ENCODE results near the gene NINL. TPM values are rescaled to one million over a fixed set of nuclear protein-coding genes. Genes with fewer than 3 reads are reported as not detected.

NINL gene
- total RNA-seq, 4 donors from 2014 or later = 0.24 to 6.1 (median 0.88) TPM

DNA sequence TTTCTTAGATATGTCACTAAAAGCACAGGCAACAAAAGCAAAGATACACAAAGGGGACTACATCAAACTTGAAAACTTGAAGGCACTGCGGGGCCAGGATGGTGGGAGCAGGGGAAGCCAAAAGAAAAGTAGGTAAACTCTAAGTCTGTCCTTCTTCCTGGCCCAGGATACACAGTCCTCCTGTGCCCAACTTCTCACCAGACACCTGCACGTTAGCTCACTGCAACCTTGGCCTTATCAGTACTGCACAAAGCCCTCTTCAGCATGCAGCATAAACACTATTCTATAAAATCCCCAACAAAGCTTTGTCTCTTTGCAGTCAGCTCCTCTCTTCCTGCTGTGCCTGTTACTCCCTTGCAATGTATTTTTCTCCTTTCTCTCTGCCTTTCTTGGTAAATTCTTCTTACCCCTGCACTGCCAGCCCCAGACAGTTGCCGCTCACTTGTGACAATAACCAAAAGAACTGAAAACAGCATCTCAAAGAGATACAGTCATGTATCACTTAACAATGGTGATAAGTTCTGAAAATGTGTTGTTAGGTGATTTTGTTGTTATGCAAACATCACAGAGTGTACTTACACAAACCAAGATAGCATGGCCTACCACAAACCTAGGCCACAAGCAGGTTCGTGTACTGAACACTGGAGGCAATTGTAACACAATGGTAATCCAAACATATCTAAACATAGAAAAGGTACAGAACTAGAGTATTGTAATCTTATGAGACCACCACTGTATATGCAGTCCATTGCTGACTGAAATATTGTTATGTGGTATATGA is 51.2 kb downstream of the NINL start:
- Histone ChIP-seq H3K36me3 (no peaks in the 10 kb centered on the region), H3K27ac (no peak overlapping the region), H3K4me3 (no peak overlapping the region), H3K4me1 (peaks cover 0 to 1% of the 10 kb centered on the region in 2 donors), H3K27me3 (no peaks in the 10 kb centered on the region), H3K9me3 (no peaks in the 10 kb centered on the region)
- intact Hi-C loops (cut with DNase I; ENCODE audit: low total_unique reads) = no loop called here
- TF ChIP-seq CTCF (IDR thresholded peaks at IDR 0.05 in 4 of 5, conservative IDR thresholded peaks at IDR 0.05 in 1 of 5) = no peak
- TF ChIP-seq POLR2A (IDR thresholded peaks at IDR 0.05) = no peak
- ATAC-seq (no peak), DNase-seq (no peak)
- in situ Hi-C loops (cut with MboI; ENCODE audit: low sequenced_read_pairs in 4 of 4) = no loop called here

DNA sequence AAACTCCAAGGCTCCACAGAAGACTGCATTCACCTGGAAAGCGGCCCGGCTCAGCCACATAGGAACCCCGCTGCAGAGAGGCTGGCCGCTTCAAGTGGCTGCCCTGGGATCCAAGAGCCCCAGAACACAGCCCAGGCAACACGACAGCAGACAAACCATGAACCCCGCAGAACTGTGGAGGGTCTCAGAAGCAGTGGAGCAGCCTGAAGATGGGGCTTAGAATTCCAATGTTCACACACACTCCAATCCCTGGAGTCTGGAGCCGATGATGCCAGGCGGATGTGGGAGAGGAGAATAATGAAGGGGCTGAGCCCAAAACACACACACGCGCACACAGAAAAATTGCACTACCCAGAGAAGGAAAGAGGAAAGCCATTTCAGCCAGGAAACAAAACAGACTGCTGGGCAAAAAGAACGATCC is 52.4 kb downstream of the NINL start:
- H3K4me3 ChIP-seq = no peak overlapping the region
- no peaks in the 10 kb centered on the region for H3K4me1 ChIP-seq

GRCh38 chr20:25532015-25532751 is 53.1 kb downstream of the NINL start:
- Histone ChIP-seq H3K36me3 (no peaks in the 10 kb centered on the region), H3K27me3 (no peaks in the 10 kb centered on the region), H3K4me3 (no peak overlapping the region), H3K27ac (no peak overlapping the region), H3K4me1 (no peaks in the 10 kb centered on the region), H3K9me3 (no peaks in the 10 kb centered on the region)
- intact Hi-C loops (cut with DNase I; ENCODE audit: low total_unique reads) (no loop called here), in situ Hi-C loops (cut with MboI; ENCODE audit: low sequenced_read_pairs in 4 of 4) (no loop called here)
- ATAC-seq = no peak
- TF ChIP-seq CTCF (IDR thresholded peaks at IDR 0.05 in 4 of 5, conservative IDR thresholded peaks at IDR 0.05 in 1 of 5) = no peak
- no peak for TF ChIP-seq POLR2A (IDR thresholded peaks at IDR 0.05)
- no peak for DNase-seq

More for the DNA sequence above, 52.4 kb downstream of the NINL start:
- TF ChIP-seq CTCF (IDR thresholded peaks at IDR 0.05 in 4 of 5, conservative IDR thresholded peaks at IDR 0.05 in 1 of 5) (no peak), POLR2A (IDR thresholded peaks at IDR 0.05) (no peak)
- in situ Hi-C loops (cut with MboI; ENCODE audit: low sequenced_read_pairs in 4 of 4) = no loop called here
- H3K9me3 ChIP-seq = no peaks in the 10 kb centered on the region
- no peak overlapping the region for H3K27ac ChIP-seq
- H3K27me3 ChIP-seq = no peaks in the 10 kb centered on the region
- DNase-seq = no peak
- intact Hi-C loops (cut with DNase I; ENCODE audit: low total_unique reads) = no loop called here
- no peaks in the 10 kb centered on the region for H3K36me3 ChIP-seq
- ATAC-seq = no peak

GRCh38 chr20:25529295-25529951 is 55.9 kb downstream of the NINL start:
- in situ Hi-C loops (cut with MboI; ENCODE audit: low sequenced_read_pairs in 4 of 4) = no loop called here
- intact Hi-C loops (cut with DNase I; ENCODE audit: low total_unique reads) = no loop called here
- DNase-seq = no peak
- Histone ChIP-seq H3K36me3 (no peaks in the 10 kb centered on the region), H3K27ac (no peak overlapping the region), H3K27me3 (no peaks in the 10 kb centered on the region), H3K4me3 (no peak overlapping the region), H3K9me3 (no peaks in the 10 kb centered on the region), H3K4me1 (no peaks in the 10 kb centered on the region)
- ATAC-seq = no peak
- no peak for TF ChIP-seq POLR2A (IDR thresholded peaks at IDR 0.05)
- no peak for TF ChIP-seq CTCF (IDR thresholded peaks at IDR 0.05 in 4 of 5, conservative IDR thresholded peaks at IDR 0.05 in 1 of 5)

Data from gastrocnemius medialis (tissue), 4 donors.